Activated CD8-positive, alpha-beta T cell treated with anti-CD3 and anti-CD28 coated beads for 36 hours (primary cell): Measurements from ENCODE around the gene TBC1D17. TPM values are rescaled to one million over a fixed set of nuclear protein-coding genes. Genes with fewer than 3 reads are reported as not detected.

Source experiments
- ATAC-seq: fragments of 200-7000 bp; cut with Tn5 transposase; one replicate; pipeline ENCODE4 v1.10.0; 2021; ENCODE audit warnings: mild to moderate bottlenecking, moderate library complexity
- CTCF ChIA-PET: fragments of 350-600 bp; sonication (Branson Sonifier 250); formaldehyde crosslinking; loops from one replicate; lab custom pipeline; 2021; ENCODE audit warnings: antibody characterized with exemption; lab: Charles Lee
- POLR2A ChIA-PET: fragments of 350-600 bp; sonication (Branson Sonifier 250); formaldehyde crosslinking; loops from one replicate; lab custom pipeline; 2021; ENCODE audit warnings: antibody characterized with exemption; lab: Charles Lee
- DNase-seq: peaks from one replicate; pipeline ENCODE4 v3.0.0-alpha.2; 2020
- H3K27ac Mint-ChIP-seq: one replicate; pipeline ENCODE4 v1.8.0; 2021; ENCODE audit warnings: mild to moderate bottlenecking, mixed read lengths
- H3K27me3 Mint-ChIP-seq: one replicate; pipeline ENCODE4 v1.8.0; 2021; ENCODE audit warnings: mixed read lengths
- H3K36me3 Mint-ChIP-seq: one replicate; pipeline ENCODE4 v1.8.0; 2021; ENCODE audit warnings: low read depth, mixed read lengths
- H3K4me1 Mint-ChIP-seq: one replicate; pipeline ENCODE4 v1.8.0; 2021; ENCODE audit warnings: low read depth, mixed read lengths
- H3K4me3 Mint-ChIP-seq: one replicate; pipeline ENCODE4 v1.8.0; 2021; ENCODE audit warnings: mild to moderate bottlenecking, moderate library complexity, mixed read lengths
- H3K9me3 Mint-ChIP-seq: one replicate; pipeline ENCODE4 v1.8.0; 2021; ENCODE audit warnings: mixed read lengths
- CTCF ChIP-seq: fragments of 200-600 bp; IDR thresholded peaks from one replicate; pipeline ENCODE4 v1.8.0; 2022; ENCODE audit warnings: antibody characterized with exemption, mild to moderate bottlenecking
- intact Hi-C: fragments of 100-400 bp; cut with micrococcal nuclease; formaldehyde crosslinking; loops from one replicate; pipeline ENCODE4 v1.10.0; 2022
- total RNA-seq, 2 experiments: library from RNA; stranded (reverse); gene quantifications; one replicate each; pipeline ENCODE4 v1.2.3, GENCODE V29; 2021

The TBC1D17 gene
- total RNA-seq, 2 experiments from 2014 or later = 26.6 to 26.8 TPM

- no peaks in the 10 kb centered on the region for H3K9me3 Mint-ChIP-seq
- H3K36me3 Mint-ChIP-seq = peaks cover 10% of the 10 kb centered on the region
These were observed 40.5 kb upstream of the TBC1D17 start for GRCh38 chr19:49837009-49837310.

GRCh38 chr19:49837425-49837824, 40.1 kb upstream of the TBC1D17 start:
- DNase-seq (no peak), ATAC-seq (no peak)
- Mint-ChIP-seq H3K27ac (no peak overlapping the region), H3K36me3 (peaks cover 10% of the 10 kb centered on the region), H3K4me1 (no peaks in the 10 kb centered on the region), H3K4me3 (no peak overlapping the region), H3K27me3 (no peaks in the 10 kb centered on the region), H3K9me3 (no peaks in the 10 kb centered on the region)
- intact Hi-C loops = no loop called here
- ChIA-PET CTCF (no interaction called here), POLR2A (no interaction called here)
- TF ChIP-seq CTCF = no peak

More at GRCh38 chr19:49837009-49837310, 40.5 kb upstream of the TBC1D17 start:
- H3K27ac Mint-ChIP-seq = no peak overlapping the region
- H3K4me1 Mint-ChIP-seq = no peaks in the 10 kb centered on the region
- no peak for TF ChIP-seq CTCF
- DNase-seq (no peak), ATAC-seq (no peak)
- ChIA-PET POLR2A (no interaction called here), CTCF (no interaction called here)
- intact Hi-C loops = no loop called here
- H3K27me3 Mint-ChIP-seq = no peaks in the 10 kb centered on the region
- H3K4me3 Mint-ChIP-seq = no peak overlapping the region

- peaks cover 8% of the 10 kb centered on the region for H3K36me3 Mint-ChIP-seq
- H3K4me3 Mint-ChIP-seq = no peak overlapping the region
- intact Hi-C loops = no loop called here
- H3K27ac Mint-ChIP-seq = no peak overlapping the region
- H3K4me1 Mint-ChIP-seq = no peaks in the 10 kb centered on the region
- no peak for TF ChIP-seq CTCF
- DNase-seq (no peak), ATAC-seq (no peak)
- H3K9me3 Mint-ChIP-seq = no peaks in the 10 kb centered on the region
- H3K27me3 Mint-ChIP-seq = no peaks in the 10 kb centered on the region
- CTCF ChIA-PET = interaction anchor here (0.6 kb wide), 1 partner anchor 9 kb away, joined by 3 read pairs; no protein-coding TSS in a partner anchor
- POLR2A ChIA-PET = no interaction called here
These were observed 38.5 kb upstream of the TBC1D17 start for GRCh38 chr19:49838885-49839588.

GRCh38 chr19:49839713-49840112, 37.8 kb upstream of the TBC1D17 start:
- Mint-ChIP-seq H3K27ac (no peak overlapping the region), H3K4me3 (no peak overlapping the region), H3K27me3 (no peaks in the 10 kb centered on the region), H3K9me3 (no peaks in the 10 kb centered on the region), H3K36me3 (peaks cover 8% of the 10 kb centered on the region), H3K4me1 (no peaks in the 10 kb centered on the region)
- TF ChIP-seq CTCF = no peak
- ChIA-PET CTCF (no interaction called here), POLR2A (no interaction called here)
- DNase-seq = no peak
- intact Hi-C loops = no loop called here
- ATAC-seq = no peak

- ATAC-seq (no peak), DNase-seq (no peak)
- no peaks in the 10 kb centered on the region for H3K27me3 Mint-ChIP-seq
- H3K36me3 Mint-ChIP-seq = peaks cover 5% of the 10 kb centered on the region
- H3K27ac Mint-ChIP-seq = no peak overlapping the region
- TF ChIP-seq CTCF = no peak
- H3K4me3 Mint-ChIP-seq = no peak overlapping the region
- no peaks in the 10 kb centered on the region for H3K9me3 Mint-ChIP-seq
- POLR2A ChIA-PET = no interaction called here
- CTCF ChIA-PET = no interaction called here
- no peaks in the 10 kb centered on the region for H3K4me1 Mint-ChIP-seq
- intact Hi-C loops = no loop called here
These were observed 37.2 kb upstream of the TBC1D17 start for GRCh38 chr19:49840321-49840720.
